A204.1 (cell line): ENCODE measurements around the gene PLCD3.

Source experiments
- FAIRE-seq: peaks from 2 replicates; lab custom pipeline; 2012; peaks lifted over from hg19 to GRCh38; lab: Jason Lieb, UNC

Gene PLCD3

GRCh38 chr17:45067637-45068036 is 64.7 kb downstream of the PLCD3 start:
- no peak for FAIRE-seq

GRCh38 chr17:45063198-45063597 is 69.1 kb downstream of the PLCD3 start:
- FAIRE-seq, result no peak

DNA sequence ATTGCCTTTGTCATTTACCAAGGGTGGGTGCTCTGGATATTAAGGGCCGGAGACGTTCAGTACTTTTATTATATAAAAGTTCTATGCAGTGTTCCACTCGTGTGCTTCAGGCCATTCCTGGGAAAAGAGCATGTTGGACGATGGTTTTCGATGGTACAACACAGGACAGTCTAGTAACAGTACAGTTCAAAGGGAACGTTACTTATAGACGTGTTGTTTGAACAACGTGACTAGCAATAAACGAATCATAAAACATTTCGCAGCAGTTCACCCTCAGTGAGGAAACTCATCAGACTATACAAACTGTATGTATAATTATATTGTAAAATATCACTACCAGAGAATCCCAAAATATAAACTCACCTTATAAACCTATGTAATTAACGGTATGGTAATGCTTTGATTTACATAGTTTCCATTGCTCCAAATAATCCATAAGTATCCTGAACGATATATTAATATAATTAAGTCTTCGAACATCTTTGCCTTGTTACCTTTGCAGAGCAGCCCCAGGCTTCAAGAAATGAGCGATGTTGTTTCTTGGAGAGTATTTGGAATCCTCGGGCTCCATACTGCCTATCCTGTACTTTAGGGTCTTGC is 70.6 kb downstream of the PLCD3 start:
- FAIRE-seq, result no peak

GRCh38 chr17:45060797-45061605 is 71.3 kb downstream of the PLCD3 start, which contains the start of gene NMT1:
Gene NMT1 (plus strand): TSS chr17:45061317. CDS start chr17:45061330, 13 bp downstream.
- peak; percentile 97 for FAIRE-seq

- FAIRE-seq, result no peak
Measured at GRCh38 chr17:45060382-45060796, 71.9 kb downstream of the PLCD3 start.
